SK-N-MC (cell line): ENCODE results near the gene CD1D.

Experiments
- EZH2 ChIP-seq: fragments of 200-600 bp; sonication (generic); IDR thresholded peaks from one replicate; pipeline ENCODE4 v1.6.1; 2017; ENCODE audit warnings: antibody characterized with exemption
- FOXP2 ChIP-seq: optimal IDR thresholded peaks from 2 replicates; pipeline ENCODE3; 2011; ENCODE audit warnings: mild to moderate bottlenecking, moderate library complexity; ENCODE audit not compliant: insufficient read depth; ENCODE audit errors: extremely low read length, control extremely low read depth
- POLR2AphosphoS5 ChIP-seq: IDR thresholded peaks from 2 replicates; pipeline ENCODE4 v1.6.1; 2012; ENCODE audit warnings: mild to moderate bottlenecking, low read depth, low read length, borderline replicate concordance

GRCh38 chr1:158147869-158148268 is 32.8 kb upstream of the CD1D start:
- no peak for TF ChIP-seq EZH2
- TF ChIP-seq POLR2AphosphoS5 = no peak
- TF ChIP-seq FOXP2 = no peak
